Measurements from ENCODE around the gene CRHR1.

GRCh38 chr17:45782889-45783592 lies 1.1 kb upstream of the CRHR1 start:
- TF ChIP-seq CTCF (conservative IDR thresholded peaks at IDR 0.05) (peak; percentile 31; the same call in 1 of the 2 replicates), EZH2 (IDR thresholded peaks at IDR 0.05; ENCODE audit: low read depth) (no peak)
